H4 (cell line): Measurements from ENCODE around the gene SRPK2. TPM values are rescaled to one million over a fixed set of nuclear protein-coding genes. Genes with fewer than 3 reads are reported as not detected.

Experiments used
- DNase-seq: peaks from one replicate; pipeline ENCODE4 v3.0.0-alpha.2; 2015; ENCODE audit warnings: low spot score
- total RNA-seq: library from RNA; depleted of rRNA; stranded (reverse); fragments of >200 nt; shearing (Covaris generic); gene quantifications from 2 replicates; pipeline ENCODE4 v1.2.3, GENCODE V29; 2014

Gene SRPK2
- total RNA-seq, 1 experiment from 2014 or later: 44.0 TPM

GRCh38 chr7:105133986-105134655, 254.6 kb downstream of the SRPK2 start:
- DNase-seq: no peak

GRCh38 chr7:105133358-105133757, 255.4 kb downstream of the SRPK2 start:
- no peak for DNase-seq

GRCh38 chr7:105132835-105133234, 255.9 kb downstream of the SRPK2 start:
- DNase-seq: no peak

GRCh38 chr7:105132335-105132734, 256.4 kb downstream of the SRPK2 start:
- no peak for DNase-seq

GRCh38 chr7:105131890-105132289, 256.8 kb downstream of the SRPK2 start:
- DNase-seq: no peak

- DNase-seq: no peak
Observed at GRCh38 chr7:105131033-105131656, 257.6 kb downstream of the SRPK2 start.

- no peak for DNase-seq
Observed at GRCh38 chr7:105130580-105130979, 258.1 kb downstream of the SRPK2 start.

- DNase-seq: no peak
Observed at GRCh38 chr7:105130048-105130447, 258.7 kb downstream of the SRPK2 start.

- no peak for DNase-seq
Observed at GRCh38 chr7:105127179-105127578, 261.5 kb downstream of the SRPK2 start.

- no peak for DNase-seq
Observed at GRCh38 chr7:105126436-105126975, 262.2 kb downstream of the SRPK2 start.

GRCh38 chr7:105125745-105126144, 263.0 kb downstream of the SRPK2 start:
- DNase-seq: no peak

GRCh38 chr7:105122619-105123018, 266.1 kb downstream of the SRPK2 start:
- DNase-seq: no peak

- DNase-seq: no peak
Observed at GRCh38 chr7:105118612-105119600, 269.8 kb downstream of the SRPK2 start.

GRCh38 chr7:105112440-105113418, 276.0 kb downstream of the SRPK2 start:
- no peak for DNase-seq

GRCh38 chr7:105107458-105107857, 281.3 kb downstream of the SRPK2 start:
- DNase-seq: no peak

- DNase-seq: no peak
Observed at GRCh38 chr7:105106473-105106872, 282.2 kb downstream of the SRPK2 start.

GRCh38 chr7:105105579-105105978, 283.1 kb downstream of the SRPK2 start:
- DNase-seq: no peak

GRCh38 chr7:105102557-105103352, 286.0 kb downstream of the SRPK2 start:
- DNase-seq: no peak

GRCh38 chr7:105101864-105102263, 286.9 kb downstream of the SRPK2 start:
- DNase-seq: no peak
